PC-3 (cell line): ENCODE results near the gene RIMBP3C. TPM values are rescaled to one million over a fixed set of nuclear protein-coding genes. Genes with fewer than 3 reads are reported as not detected.

Experiments used
- ATAC-seq: fragments of 200-7000 bp; cut with Tn5 transposase; 2 replicates; pipeline ENCODE4 v1.9.1; 2020; ENCODE audit warnings: mild to moderate bottlenecking, moderate library complexity
- BruUV-seq: library from RNA; stranded (reverse); fragments of 400-500 nt; replicated peaks from 2 replicates; lab custom pipeline; 2021; lab: Mats Ljungman, UMichigan
- CTCF ChIA-PET: fragments of 300-600 bp; sonication (Branson Sonifier 250); formaldehyde crosslinking; loops from one replicate; lab custom pipeline; 2022; ENCODE audit warnings: antibody characterized with exemption; lab: Charles Lee
- POLR2A ChIA-PET: fragments of 300-600 bp; sonication (Branson Sonifier 250); formaldehyde crosslinking; loops from one replicate; lab custom pipeline; 2022; ENCODE audit warnings: antibody characterized with exemption; ENCODE audit not compliant: unreplicated experiment; lab: Charles Lee
- DNase-seq: peaks from one replicate; pipeline ENCODE4 v3.0.0-alpha.2; 2015
- H2AFZ ChIP-seq: fragments of 300-600 bp; sonication (generic); 2 replicates; pipeline ENCODE4 v1.6.0; 2016; ENCODE audit warnings: antibody characterized with exemption, low read length
- H3F3A ChIP-seq: fragments of 300-600 bp; sonication (generic); one replicate; pipeline ENCODE4 v1.6.0; 2017; ENCODE audit warnings: antibody characterized with exemption, low read length, control low read depth, mild to moderate bottlenecking; ENCODE audit not compliant: unreplicated experiment
- H3K27ac ChIP-seq: fragments of 300-600 bp; sonication (generic); 2 replicates; pipeline ENCODE4 v1.5.1; 2016; ENCODE audit warnings: mild to moderate bottlenecking, low read length
- H3K27me3 ChIP-seq: fragments of 300-600 bp; sonication (generic); 2 replicates; pipeline ENCODE4 v1.6.1; 2016; ENCODE audit warnings: low read length, mixed read lengths
- H3K36me3 ChIP-seq: fragments of 300-600 bp; sonication (generic); 2 replicates; pipeline ENCODE4 v1.6.1; 2016; ENCODE audit warnings: low read depth, mixed run types, low read length, mixed read lengths
- H3K4me1 ChIP-seq: fragments of 300-600 bp; sonication (generic); 2 replicates; pipeline ENCODE4 v1.5.1; 2016; ENCODE audit warnings: low read length; ENCODE audit not compliant: insufficient read depth
- H3K4me2 ChIP-seq: fragments of 300-600 bp; sonication (generic); 2 replicates; pipeline ENCODE4 v1.6.0; 2016; ENCODE audit warnings: low read length
- H3K4me3 ChIP-seq: fragments of 300-600 bp; sonication (generic); 2 replicates; pipeline ENCODE4 v1.5.1; 2016; ENCODE audit warnings: mild to moderate bottlenecking, low read length, mixed read lengths
- H3K79me2 ChIP-seq: fragments of 300-600 bp; sonication (generic); 2 replicates; pipeline ENCODE4 v1.6.1; 2017; ENCODE audit warnings: low read length, mixed read lengths
- H3K9ac ChIP-seq: fragments of 300-600 bp; sonication (generic); 2 replicates; pipeline ENCODE4 v1.6.0; 2016; ENCODE audit warnings: mild to moderate bottlenecking, low read length
- H3K9me2 ChIP-seq: fragments of 300-600 bp; sonication (generic); replicated peaks from 2 replicates; pipeline ENCODE4 v1.6.1; 2016; ENCODE audit warnings: mixed run types, low read length, mixed read lengths
- H3K9me3 ChIP-seq: fragments of 300-600 bp; sonication (generic); 2 replicates; pipeline ENCODE4 v1.6.1; 2016; ENCODE audit warnings: low read length, mixed read lengths
- H4K20me1 ChIP-seq: fragments of 300-600 bp; sonication (generic); 2 replicates; pipeline ENCODE4 v1.6.1; 2016; ENCODE audit warnings: low read length, mixed read lengths
- EZH2 ChIP-seq: fragments of 300-600 bp; sonication (generic); IDR thresholded peaks from one replicate; pipeline ENCODE4 v1.6.1; 2017; ENCODE audit warnings: antibody characterized with exemption, mild to moderate bottlenecking, low read length; ENCODE audit not compliant: unreplicated experiment
- EZH2phosphoT487 ChIP-seq: fragments of 300-600 bp; sonication (generic); IDR thresholded peaks from 2 replicates; pipeline ENCODE4 v1.6.1; 2018; ENCODE audit warnings: mild to moderate bottlenecking, antibody characterized with exemption, low read length, borderline replicate concordance
- intact Hi-C: fragments of 100-400 bp; cut with micrococcal nuclease; formaldehyde crosslinking; loops from 2 replicates; pipeline ENCODE4 v1.9.0; 2023
- total RNA-seq: library from RNA; depleted of rRNA; stranded (reverse); fragments of >200 nt; gene quantifications from 2 replicates; pipeline ENCODE4 v1.2.3, GENCODE V29; 2014
- TF ChIP-seq, protein P1 (sequence below): fragments of 300-600 bp; sonication (generic); conservative IDR thresholded peaks from 2 replicates; pipeline ENCODE4 v1.5.1; 2017; ENCODE audit warnings: antibody characterized with exemption, low read depth, mild to moderate bottlenecking, low read length

RIMBP3C gene
- total RNA-seq, 1 experiment from 2014 or later = not detected

DNA sequence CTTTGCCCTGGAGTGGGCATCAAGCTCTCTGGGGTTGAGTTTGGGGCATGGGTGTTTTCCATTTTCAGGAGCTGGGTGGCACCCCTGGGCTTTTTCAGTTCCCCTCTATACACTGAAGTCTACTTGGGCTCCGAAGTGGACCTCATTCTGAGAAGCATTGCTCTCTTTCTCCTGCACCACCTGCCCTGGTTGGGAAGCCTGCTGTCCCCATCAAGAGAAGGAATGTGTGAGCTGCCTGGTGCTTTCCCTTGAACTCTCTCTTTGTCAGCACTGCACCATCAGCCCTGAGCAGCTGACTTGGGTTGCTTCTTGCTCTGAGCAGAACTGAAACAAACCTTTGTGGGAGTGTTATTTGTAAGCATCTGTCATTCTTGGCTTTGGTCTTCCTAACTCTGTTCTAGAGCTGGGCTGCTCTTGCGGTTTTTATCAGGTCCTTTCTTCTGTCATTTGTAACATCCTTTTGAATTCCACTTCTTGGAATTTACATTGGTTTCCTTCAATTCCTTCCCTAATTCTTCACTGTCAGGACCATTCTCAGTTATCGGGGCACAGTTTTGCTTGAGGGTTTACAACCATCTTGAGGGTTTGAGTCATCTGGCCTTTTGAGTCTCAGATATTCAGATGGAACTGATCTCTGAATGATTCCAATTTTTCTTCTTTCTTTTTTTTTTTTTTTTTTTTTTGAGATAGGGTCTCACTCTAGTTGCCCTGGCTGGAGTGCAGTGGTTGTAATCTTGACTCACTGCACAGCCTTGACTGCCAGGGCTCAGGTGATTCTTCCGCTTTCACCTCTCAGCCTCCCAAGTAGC, 36.7 kb upstream of the RIMBP3C start:
- H3K9me3 ChIP-seq = no peaks in the 10 kb centered on the region
- H3K27me3 ChIP-seq = no peaks in the 10 kb centered on the region
- BruUV-seq = no TSS peak
- intact Hi-C loops = no loop called here
- peaks cover 95% of the 10 kb centered on the region for H3K79me2 ChIP-seq
- H3K9me2 ChIP-seq = no peaks in the 10 kb centered on the region
- peaks cover 44% of the 10 kb centered on the region for H4K20me1 ChIP-seq
- ChIA-PET POLR2A (no interaction called here), CTCF (no interaction called here)
- H3K4me1 ChIP-seq = peaks cover 5% of the 10 kb centered on the region; the same call in 1 of the 2 replicates
- H3F3A ChIP-seq = no peaks in the 10 kb centered on the region
- TF ChIP-seq EZH2 (no peak), EZH2phosphoT487 (no peak)
- TF ChIP-seq, protein P1, sequence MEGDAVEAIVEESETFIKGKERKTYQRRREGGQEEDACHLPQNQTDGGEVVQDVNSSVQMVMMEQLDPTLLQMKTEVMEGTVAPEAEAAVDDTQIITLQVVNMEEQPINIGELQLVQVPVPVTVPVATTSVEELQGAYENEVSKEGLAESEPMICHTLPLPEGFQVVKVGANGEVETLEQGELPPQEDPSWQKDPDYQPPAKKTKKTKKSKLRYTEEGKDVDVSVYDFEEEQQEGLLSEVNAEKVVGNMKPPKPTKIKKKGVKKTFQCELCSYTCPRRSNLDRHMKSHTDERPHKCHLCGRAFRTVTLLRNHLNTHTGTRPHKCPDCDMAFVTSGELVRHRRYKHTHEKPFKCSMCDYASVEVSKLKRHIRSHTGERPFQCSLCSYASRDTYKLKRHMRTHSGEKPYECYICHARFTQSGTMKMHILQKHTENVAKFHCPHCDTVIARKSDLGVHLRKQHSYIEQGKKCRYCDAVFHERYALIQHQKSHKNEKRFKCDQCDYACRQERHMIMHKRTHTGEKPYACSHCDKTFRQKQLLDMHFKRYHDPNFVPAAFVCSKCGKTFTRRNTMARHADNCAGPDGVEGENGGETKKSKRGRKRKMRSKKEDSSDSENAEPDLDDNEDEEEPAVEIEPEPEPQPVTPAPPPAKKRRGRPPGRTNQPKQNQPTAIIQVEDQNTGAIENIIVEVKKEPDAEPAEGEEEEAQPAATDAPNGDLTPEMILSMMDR = no peak
- no peak overlapping the region for H2AFZ ChIP-seq
- no peak overlapping the region for H3K4me3 ChIP-seq
- H3K36me3 ChIP-seq = no peaks in the 10 kb centered on the region; the same call in 1 of the 2 replicates
- DNase-seq = no peak
- no peak overlapping the region for H3K27ac ChIP-seq
- H3K9ac ChIP-seq = no peak overlapping the region
- ATAC-seq = no peak
- no peak overlapping the region for H3K4me2 ChIP-seq

DNA sequence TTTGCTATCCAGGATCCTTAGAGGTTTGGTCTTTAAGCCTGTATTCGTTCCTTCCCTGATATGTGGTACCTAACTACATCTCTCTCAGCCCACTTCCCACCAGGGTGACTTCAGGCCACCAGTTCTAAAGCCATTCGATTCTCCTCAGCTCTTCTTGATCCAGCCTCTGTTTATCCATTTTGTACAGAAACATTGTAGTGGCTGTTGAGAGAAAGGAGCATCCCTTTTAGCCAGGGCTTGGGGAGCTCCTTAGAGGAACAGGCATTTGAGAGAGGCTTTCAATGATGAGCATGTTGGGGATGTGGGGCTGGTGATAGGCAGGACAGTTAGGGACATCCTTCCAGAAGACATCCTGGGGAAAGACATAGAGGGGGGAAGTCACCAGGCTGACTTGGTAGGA, 34.1 kb upstream of the RIMBP3C start:
- no TSS peak for BruUV-seq
- no peaks in the 10 kb centered on the region for H3K27me3 ChIP-seq
- peaks cover 41% of the 10 kb centered on the region for H4K20me1 ChIP-seq
- H3K27ac ChIP-seq = no peak overlapping the region
- ChIA-PET CTCF (no interaction called here), POLR2A (no interaction called here)
- H3K36me3 ChIP-seq = no peaks in the 10 kb centered on the region; the same call in 1 of the 2 replicates
- no peaks in the 10 kb centered on the region for H3K9me2 ChIP-seq
- no peak overlapping the region for H3K4me3 ChIP-seq
- no peaks in the 10 kb centered on the region for H3K9me3 ChIP-seq
- H2AFZ ChIP-seq = no peak overlapping the region
- no peaks in the 10 kb centered on the region for H3F3A ChIP-seq
- no peak for DNase-seq
- ATAC-seq = no peak
- TF ChIP-seq, protein P1 = no peak
- peaks cover 95% of the 10 kb centered on the region for H3K79me2 ChIP-seq
- no peak overlapping the region for H3K9ac ChIP-seq
- no peaks in the 10 kb centered on the region for H3K4me1 ChIP-seq
- no peak overlapping the region for H3K4me2 ChIP-seq
- intact Hi-C loops = no loop called here
